HepG2 (cell line): ENCODE measurements around the gene FIZ1. TPM values are rescaled to one million over a fixed set of nuclear protein-coding genes. Genes with fewer than 3 reads are reported as not detected.

ENCODE experiments used
- BHLHE40 ChIP-seq: IDR thresholded peaks from 2 replicates; pipeline ENCODE4 v1.6.1; 2011; ENCODE audit warnings: low read length, improper control_type of control experiment
- CBX5 ChIP-seq: sonication (generic); formaldehyde crosslinking; IDR thresholded peaks from 2 replicates; pipeline ENCODE4 v1.4.0; 2020; ENCODE audit warnings: missing genetic modification reagents, borderline replicate concordance
- KDM4B ChIP-seq: sonication (generic); formaldehyde crosslinking; IDR thresholded peaks from 2 replicates; pipeline ENCODE4 v1.4.0; 2020; ENCODE audit warnings: missing genetic modification reagents
- MXD4 ChIP-seq: IDR thresholded peaks from 2 replicates; pipeline ENCODE4 v1.6.1; 2016; ENCODE audit warnings: mild to moderate bottlenecking, missing biosample characterization, missing genetic modification reagents
- MXI1 ChIP-seq: IDR thresholded peaks from 3 replicates; pipeline ENCODE4 v1.6.1; 2012; ENCODE audit warnings: low read depth, low read length, inconsistent platforms, borderline replicate concordance
- NR2F1 ChIP-seq, 2 experiments: fragments of 450-650 bp in 1 of 2; formaldehyde crosslinking in 1 of 2; IDR thresholded peaks; 2 replicates each; pipeline versions ENCODE4 v1.5.0 to v1.6.1; 2016 to 2020; ENCODE audit warnings: mild to moderate bottlenecking in 1 of 2, missing compliant biosample characterization in 1 of 2, missing genetic modification reagents in 1 of 2, moderate library complexity in 1 of 2
- PHF21A ChIP-seq: sonication (generic); formaldehyde crosslinking; IDR thresholded peaks from 2 replicates; pipeline ENCODE4 v1.5.0; 2020; ENCODE audit warnings: mild to moderate bottlenecking, missing genetic modification reagents
- PITX1 ChIP-seq: sonication (generic); formaldehyde crosslinking; IDR thresholded peaks from 2 replicates; pipeline ENCODE4 v1.5.1; 2020; ENCODE audit warnings: mild to moderate bottlenecking, missing genetic modification reagents
- RELA ChIP-seq: sonication (generic); formaldehyde crosslinking; IDR thresholded peaks from 2 replicates; pipeline ENCODE4 v1.4.0; 2020; ENCODE audit warnings: missing genetic modification reagents
- RFX3 ChIP-seq: IDR thresholded peaks from 2 replicates; pipeline ENCODE4 v1.6.1; 2016; ENCODE audit warnings: missing biosample characterization, missing genetic modification reagents
- TCF7L2 ChIP-seq: IDR thresholded peaks from 2 replicates; pipeline ENCODE4 v1.6.1; 2011; ENCODE audit warnings: mild to moderate bottlenecking, low read depth, low read length, moderate library complexity
- ZFP36 ChIP-seq: fragments of 150-350 bp; IDR thresholded peaks from 2 replicates; pipeline ENCODE4 v1.6.1; 2018; ENCODE audit warnings: borderline replicate concordance, low read length, low read depth; ENCODE audit not compliant: partially characterized antibody
- ZNF563 ChIP-seq: sonication (generic); formaldehyde crosslinking; IDR thresholded peaks from 2 replicates; pipeline ENCODE4 v1.8.0; 2022; ENCODE audit warnings: mild to moderate bottlenecking, moderate library complexity, missing genetic modification reagents
- ZNF709 ChIP-seq: sonication (generic); formaldehyde crosslinking; IDR thresholded peaks from 2 replicates; pipeline ENCODE4 v1.5.0; 2020; ENCODE audit warnings: mild to moderate bottlenecking, missing genetic modification reagents
- ZNF775 ChIP-seq: sonication (generic); formaldehyde crosslinking; IDR thresholded peaks from 2 replicates; pipeline ENCODE4 v1.4.0; 2020; ENCODE audit warnings: missing genetic modification reagents, mild to moderate bottlenecking, moderate library complexity, borderline replicate concordance
- ZNF792 ChIP-seq: IDR thresholded peaks from 2 replicates; pipeline ENCODE4 v1.6.1; 2016
- polyA plus RNA-seq, 8 experiments: library from polyadenylated mRNA; depleted of rRNA in 3 of 8; stranded (reverse) in 7 of 8; unstranded in 1 of 8; fragments of >200 nt; fragmentation: Illumina TruSeq in 4 of 8; extraction: Trizol in 4 of 8; gene quantifications; 2 replicates each; pipeline versions ENCODE4 v1.2.1 to v1.2.3, GENCODE V29; 2011 to 2016; ENCODE audit warnings: low read depth in 4 of 8, missing spikeins in 1 of 8, mixed read lengths in 1 of 8; ENCODE audit not compliant: insufficient read depth in 1 of 8
- total RNA-seq, 5 experiments: library from RNA; depleted of rRNA; stranded (reverse); fragments of >200 nt; fragmentation: Illumina TruSeq; extraction: Trizol; gene quantifications; 2 replicates each; pipeline ENCODE4 v1.2.3, GENCODE V29; 2016; ENCODE audit warnings: low read depth in 1 of 5
- TF ChIP-seq, protein P1 (sequence below): sonication (generic); formaldehyde crosslinking; IDR thresholded peaks from 2 replicates; pipeline ENCODE4 v1.4.0; 2020; ENCODE audit warnings: missing genetic modification reagents, borderline replicate concordance
- TF ChIP-seq, protein P2 (sequence below): sonication (generic); formaldehyde crosslinking; IDR thresholded peaks from 2 replicates; pipeline ENCODE4 v1.4.0; 2020; ENCODE audit warnings: missing genetic modification reagents
- TF ChIP-seq, protein P3 (sequence below), 2 experiments: fragments of 450-650 bp in 1 of 2; sonication (generic) in 1 of 2; formaldehyde crosslinking; IDR thresholded peaks; 2 replicates each; pipeline versions ENCODE4 v1.5.0 to v1.8.0; 2020 to 2022; ENCODE audit warnings: mild to moderate bottlenecking in 1 of 2, missing genetic modification reagents in 1 of 2
- TF ChIP-seq, protein P4 (sequence below): sonication (generic); formaldehyde crosslinking; IDR thresholded peaks from 2 replicates; pipeline ENCODE4 v1.4.0; 2020; ENCODE audit warnings: mild to moderate bottlenecking, missing genetic modification reagents
- TF ChIP-seq, protein P5 (sequence below): sonication (generic); formaldehyde crosslinking; IDR thresholded peaks from 2 replicates; pipeline ENCODE4 v1.4.0; 2020; ENCODE audit warnings: missing genetic modification reagents; ENCODE audit errors: not compliant biosample characterization

Gene FIZ1
- total and polyA plus RNA-seq, 2 of the 13 experiments (the other 11 are each of a cell fraction or from before 2014, with no cell fraction given), result 3.6 to 5.9 TPM

DNA sequence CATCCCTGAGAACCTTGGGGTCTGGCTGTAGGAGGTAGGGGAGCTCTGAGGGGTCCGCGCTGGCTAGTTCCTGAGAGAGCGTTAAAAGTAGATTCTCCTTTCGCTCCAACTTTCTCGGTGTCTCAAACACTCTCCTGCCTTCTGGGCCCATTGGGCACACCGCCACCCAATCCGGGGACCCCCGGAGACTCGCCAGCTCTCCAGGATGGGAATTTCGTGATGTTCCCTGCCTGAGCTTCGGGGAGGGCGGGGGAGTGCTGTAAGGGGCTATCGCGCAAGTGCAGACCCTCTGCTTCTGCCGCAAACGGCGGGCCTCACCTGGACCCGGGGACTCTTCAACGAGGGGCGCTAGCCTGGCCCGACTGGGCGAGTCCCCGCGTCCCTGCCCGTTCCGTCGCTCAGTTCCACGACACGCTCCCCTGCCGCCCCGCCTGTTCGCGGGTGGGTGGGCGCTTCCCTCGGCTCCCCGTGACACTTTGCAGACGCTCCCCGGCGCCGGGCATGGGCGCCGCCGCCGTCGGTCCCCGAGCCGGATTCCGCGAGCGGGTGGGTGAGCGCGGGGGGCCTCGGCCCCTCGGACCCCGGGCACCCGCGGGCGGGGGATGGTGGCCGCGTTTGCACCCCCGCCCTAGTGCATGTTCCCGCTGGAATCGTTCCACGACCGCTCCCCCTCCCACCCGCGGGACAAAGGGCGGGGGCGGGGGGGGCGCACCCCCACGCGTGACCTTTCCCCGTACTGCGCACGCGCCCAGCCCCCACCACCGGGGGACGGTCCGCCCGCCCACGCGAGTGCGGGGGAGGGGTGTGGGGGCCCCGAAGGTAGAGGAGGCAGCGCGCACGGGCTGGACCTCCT is 48.6 kb upstream of the FIZ1 start, which contains the start of gene CCDC106 (continued):
- TF ChIP-seq, protein P1, sequence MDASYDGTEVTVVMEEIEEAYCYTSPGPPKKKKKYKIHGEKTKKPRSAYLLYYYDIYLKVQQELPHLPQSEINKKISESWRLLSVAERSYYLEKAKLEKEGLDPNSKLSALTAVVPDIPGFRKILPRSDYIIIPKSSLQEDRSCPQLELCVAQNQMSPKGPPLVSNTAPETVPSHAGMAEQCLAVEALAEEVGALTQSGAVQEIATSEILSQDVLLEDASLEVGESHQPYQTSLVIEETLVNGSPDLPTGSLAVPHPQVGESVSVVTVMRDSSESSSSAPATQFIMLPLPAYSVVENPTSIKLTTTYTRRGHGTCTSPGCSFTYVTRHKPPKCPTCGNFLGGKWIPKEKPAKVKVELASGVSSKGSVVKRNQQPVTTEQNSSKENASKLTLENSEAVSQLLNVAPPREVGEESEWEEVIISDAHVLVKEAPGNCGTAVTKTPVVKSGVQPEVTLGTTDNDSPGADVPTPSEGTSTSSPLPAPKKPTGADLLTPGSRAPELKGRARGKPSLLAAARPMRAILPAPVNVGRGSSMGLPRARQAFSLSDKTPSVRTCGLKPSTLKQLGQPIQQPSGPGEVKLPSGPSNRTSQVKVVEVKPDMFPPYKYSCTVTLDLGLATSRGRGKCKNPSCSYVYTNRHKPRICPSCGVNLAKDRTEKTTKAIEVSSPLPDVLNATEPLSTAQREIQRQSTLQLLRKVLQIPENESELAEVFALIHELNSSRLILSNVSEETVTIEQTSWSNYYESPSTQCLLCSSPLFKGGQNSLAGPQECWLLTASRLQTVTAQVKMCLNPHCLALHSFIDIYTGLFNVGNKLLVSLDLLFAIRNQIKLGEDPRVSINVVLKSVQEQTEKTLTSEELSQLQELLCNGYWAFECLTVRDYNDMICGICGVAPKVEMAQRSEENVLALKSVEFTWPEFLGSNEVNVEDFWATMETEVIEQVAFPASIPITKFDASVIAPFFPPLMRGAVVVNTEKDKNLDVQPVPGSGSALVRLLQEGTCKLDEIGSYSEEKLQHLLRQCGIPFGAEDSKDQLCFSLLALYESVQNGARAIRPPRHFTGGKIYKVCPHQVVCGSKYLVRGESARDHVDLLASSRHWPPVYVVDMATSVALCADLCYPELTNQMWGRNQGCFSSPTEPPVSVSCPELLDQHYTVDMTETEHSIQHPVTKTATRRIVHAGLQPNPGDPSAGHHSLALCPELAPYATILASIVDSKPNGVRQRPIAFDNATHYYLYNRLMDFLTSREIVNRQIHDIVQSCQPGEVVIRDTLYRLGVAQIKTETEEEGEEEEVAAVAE (CRISPR knock-in tag), result no peak
- TF ChIP-seq ZNF792 (CRISPR knock-in tag) (peak; percentile 63), NR2F1 (CRISPR knock-in tag; IDR thresholded peaks at IDR 0.05) (no peak), ZFP36 (no peak), CBX5 (CRISPR knock-in tag) (no peak), PHF21A (CRISPR knock-in tag) (peak; percentile 41; the same call in 1 of the 2 replicates), RFX3 (CRISPR knock-in tag) (no peak), ZNF775 (no peak), KDM4B (CRISPR knock-in tag) (peak; percentile 75; the same call in 1 of the 2 replicates), MXD4 (peak; percentile 49; the same call in 1 of the 2 replicates), TCF7L2 (no peak), BHLHE40 (no peak), PITX1 (CRISPR knock-in tag) (no peak), ZNF709 (CRISPR knock-in tag) (no peak), ZNF563 (peak; percentile 58), MXI1 (0 out of 3 replicates have a peak, but pooled peaks have one; percentile 28), RELA (CRISPR knock-in tag) (no peak)
- TF ChIP-seq, protein P2, sequence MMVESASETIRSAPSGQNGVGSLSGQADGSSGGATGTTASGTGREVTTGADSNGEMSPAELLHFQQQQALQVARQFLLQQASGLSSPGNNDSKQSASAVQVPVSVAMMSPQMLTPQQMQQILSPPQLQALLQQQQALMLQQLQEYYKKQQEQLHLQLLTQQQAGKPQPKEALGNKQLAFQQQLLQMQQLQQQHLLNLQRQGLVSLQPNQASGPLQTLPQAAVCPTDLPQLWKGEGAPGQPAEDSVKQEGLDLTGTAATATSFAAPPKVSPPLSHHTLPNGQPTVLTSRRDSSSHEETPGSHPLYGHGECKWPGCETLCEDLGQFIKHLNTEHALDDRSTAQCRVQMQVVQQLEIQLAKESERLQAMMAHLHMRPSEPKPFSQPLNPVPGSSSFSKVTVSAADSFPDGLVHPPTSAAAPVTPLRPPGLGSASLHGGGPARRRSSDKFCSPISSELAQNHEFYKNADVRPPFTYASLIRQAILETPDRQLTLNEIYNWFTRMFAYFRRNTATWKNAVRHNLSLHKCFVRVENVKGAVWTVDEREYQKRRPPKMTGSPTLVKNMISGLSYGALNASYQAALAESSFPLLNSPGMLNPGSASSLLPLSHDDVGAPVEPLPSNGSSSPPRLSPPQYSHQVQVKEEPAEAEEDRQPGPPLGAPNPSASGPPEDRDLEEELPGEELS (CRISPR knock-in tag), result no peak
- TF ChIP-seq, protein P3, sequence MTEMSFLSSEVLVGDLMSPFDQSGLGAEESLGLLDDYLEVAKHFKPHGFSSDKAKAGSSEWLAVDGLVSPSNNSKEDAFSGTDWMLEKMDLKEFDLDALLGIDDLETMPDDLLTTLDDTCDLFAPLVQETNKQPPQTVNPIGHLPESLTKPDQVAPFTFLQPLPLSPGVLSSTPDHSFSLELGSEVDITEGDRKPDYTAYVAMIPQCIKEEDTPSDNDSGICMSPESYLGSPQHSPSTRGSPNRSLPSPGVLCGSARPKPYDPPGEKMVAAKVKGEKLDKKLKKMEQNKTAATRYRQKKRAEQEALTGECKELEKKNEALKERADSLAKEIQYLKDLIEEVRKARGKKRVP (CRISPR knock-in tag; IDR thresholded peaks at IDR 0.05), result 0 out of 4 replicates have a peak, but pooled peaks of 1 of the 2 experiments have one; percentile 17
- TF ChIP-seq, protein P4, sequence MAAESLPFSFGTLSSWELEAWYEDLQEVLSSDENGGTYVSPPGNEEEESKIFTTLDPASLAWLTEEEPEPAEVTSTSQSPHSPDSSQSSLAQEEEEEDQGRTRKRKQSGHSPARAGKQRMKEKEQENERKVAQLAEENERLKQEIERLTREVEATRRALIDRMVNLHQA, result no peak
- TF ChIP-seq, protein P5, sequence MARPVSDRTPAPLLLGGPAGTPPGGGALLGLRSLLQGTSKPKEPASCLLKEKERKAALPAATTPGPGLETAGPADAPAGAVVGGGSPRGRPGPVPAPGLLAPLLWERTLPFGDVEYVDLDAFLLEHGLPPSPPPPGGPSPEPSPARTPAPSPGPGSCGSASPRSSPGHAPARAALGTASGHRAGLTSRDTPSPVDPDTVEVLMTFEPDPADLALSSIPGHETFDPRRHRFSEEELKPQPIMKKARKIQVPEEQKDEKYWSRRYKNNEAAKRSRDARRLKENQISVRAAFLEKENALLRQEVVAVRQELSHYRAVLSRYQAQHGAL, result no peak
